Stimulated activated CD4-positive, alpha-beta T cell treated with anti-CD3 and anti-CD28 coated beads, TNF-alpha, amount 100 ng/mL, for 1 hour (primary cell): Measurements from ENCODE around the gene RNF125.

Source experiments
- DNase-seq, 3 donors: peaks; one replicate each; pipeline ENCODE4 v3.0.0-alpha.2; 2020; ENCODE audit warnings: low read depth in 3 of 3, low spot score in 1 of 3

Gene RNF125

GRCh38 chr18:32021756-32022564 is 3.3 kb downstream of the RNF125 start:
- DNase-seq: no peak

DNA sequence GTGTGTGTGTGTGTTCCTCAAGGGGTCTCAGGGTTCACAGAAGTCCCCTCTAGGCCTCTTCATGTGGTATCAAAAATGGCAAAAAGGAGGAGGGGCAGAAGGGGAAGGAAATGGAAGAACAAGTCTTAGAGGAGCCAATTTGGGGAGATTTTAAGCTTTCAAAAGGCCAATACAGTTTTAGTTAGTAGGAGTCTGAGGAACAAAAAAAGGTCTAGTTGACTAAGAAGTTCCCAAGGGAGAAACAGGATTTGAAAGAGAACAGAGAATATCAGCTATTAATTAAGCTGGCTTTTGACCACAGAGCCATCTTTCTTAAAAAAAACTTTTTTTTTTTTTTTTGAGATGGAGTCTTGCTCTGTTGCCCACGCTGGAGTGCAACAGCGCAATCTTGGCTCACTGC is 7.1 kb downstream of the RNF125 start:
- DNase-seq: no peak

- no peak for DNase-seq
Observed at GRCh38 chr18:32026491-32027086, 8.0 kb downstream of the RNF125 start.

DNA sequence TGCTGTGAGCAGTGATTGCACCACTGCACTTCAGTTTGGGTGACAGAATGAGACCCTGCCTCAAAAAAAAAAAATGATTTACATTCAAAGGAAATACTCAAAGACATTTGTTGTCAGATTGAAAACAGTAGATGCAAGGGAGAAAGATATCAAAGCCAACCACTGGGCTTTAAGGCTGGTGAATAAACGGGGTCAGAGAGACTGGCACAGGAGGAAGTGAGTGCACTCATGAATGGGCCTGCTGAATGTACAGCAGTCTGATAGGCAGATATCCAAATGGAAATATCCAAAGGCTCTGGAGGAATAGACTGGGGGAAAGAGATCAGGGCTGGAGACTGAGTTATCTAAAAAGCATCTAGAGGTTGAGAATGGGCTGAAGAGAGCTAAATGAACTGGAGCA is 10.9 kb downstream of the RNF125 start:
- no peak for DNase-seq

DNA sequence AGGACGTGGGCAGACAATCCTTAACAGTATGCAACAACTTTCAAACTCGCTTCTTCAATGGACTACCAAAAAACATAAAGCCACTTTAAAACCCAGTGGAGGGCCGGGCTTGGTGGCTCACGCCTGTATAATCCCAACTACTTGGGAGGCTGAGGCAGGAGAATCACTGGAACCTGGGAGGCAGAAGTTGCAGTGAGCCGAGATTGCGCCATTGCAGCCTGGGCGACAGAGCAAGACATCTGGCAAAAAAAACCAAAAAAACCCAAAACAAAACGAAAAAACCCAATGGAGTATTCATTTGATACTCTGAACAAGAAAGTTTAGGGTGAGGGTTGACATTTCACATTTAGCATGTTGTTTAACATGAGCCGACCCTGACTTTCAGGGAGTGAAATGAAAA is 14.0 kb downstream of the RNF125 start:
- DNase-seq: no peak

- DNase-seq: no peak
Observed at GRCh38 chr18:32036506-32037180, 18.0 kb downstream of the RNF125 start.

DNA sequence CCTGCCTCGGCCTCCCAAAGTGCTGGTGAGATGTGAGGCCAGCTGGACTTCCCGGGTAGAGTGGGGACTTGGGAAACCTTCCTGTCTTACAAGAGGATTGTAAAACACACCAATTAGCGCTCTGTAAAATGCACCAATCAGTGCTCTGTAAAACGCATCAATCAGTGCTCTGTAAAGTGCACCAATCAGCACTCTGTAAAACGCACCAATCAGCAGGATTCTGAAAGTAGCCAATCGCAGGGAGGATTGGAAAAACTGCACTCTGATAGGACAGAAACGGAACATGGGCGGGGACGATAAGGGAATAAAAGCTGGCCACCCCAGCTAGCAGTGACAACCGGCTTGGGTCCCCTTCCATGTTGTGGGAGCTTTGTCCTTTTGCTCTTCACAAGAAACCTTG is 19.0 kb downstream of the RNF125 start:
- DNase-seq: no peak

- DNase-seq: no peak
Observed at GRCh38 chr18:32040936-32041335, 22.3 kb downstream of the RNF125 start.

DNA sequence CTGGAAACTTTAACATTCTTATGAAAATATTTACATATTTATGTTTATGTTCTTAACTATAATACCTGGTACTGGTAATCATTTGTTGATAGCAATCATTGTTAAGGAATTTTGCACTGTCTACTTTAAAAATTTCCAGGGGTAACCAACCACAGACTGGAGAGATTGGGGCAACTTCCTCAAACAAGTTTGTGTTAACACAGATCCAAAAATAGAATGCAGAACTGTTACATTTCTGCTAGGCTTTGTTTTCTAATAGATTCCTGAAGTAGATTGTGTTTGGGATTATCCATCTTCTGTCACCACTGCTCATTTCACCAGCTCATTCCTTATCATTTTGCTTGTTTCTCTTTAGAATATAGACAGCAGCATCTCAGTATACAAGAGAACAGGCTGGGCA is 23.7 kb downstream of the RNF125 start:
- no peak for DNase-seq

GRCh38 chr18:32048507-32049091 is 30.0 kb downstream of the RNF125 start:
- no peak for DNase-seq

DNA sequence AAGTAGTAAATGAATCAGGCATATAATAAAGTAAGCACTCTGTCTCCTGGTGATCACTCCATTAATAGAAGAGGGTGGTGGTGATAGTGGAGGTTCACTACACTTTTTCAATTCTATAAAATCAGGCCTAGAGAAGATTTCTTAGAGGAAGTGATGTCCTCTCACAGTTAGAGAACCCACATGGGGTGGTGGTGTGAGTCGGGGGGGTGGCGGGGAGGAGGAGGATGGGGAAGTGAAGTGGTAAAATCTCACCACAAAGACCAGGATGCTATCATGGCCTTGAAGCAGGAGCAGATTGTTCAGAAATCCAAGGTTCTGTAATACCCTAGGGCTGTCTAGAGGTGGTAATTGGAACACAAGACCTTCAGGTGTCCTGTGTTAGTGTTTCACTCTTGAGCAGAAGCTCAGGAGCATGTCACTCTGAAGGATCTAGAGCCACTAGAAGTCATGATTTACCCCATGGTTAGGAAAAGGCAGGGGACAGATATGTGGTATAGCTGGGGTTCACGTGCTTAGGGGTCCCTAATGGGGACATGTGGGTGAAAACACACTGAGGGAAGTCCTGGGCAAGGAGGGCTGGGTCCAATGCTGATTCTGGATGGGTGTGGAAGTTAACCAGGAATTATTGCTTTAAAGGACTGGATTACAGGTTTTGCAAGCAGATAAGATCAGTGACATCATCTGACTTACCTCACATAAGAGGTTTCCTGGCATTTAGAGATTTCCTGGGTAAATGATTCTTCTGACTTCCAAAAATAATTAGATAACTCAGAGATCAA is 31.0 kb downstream of the RNF125 start:
- DNase-seq: no peak

DNA sequence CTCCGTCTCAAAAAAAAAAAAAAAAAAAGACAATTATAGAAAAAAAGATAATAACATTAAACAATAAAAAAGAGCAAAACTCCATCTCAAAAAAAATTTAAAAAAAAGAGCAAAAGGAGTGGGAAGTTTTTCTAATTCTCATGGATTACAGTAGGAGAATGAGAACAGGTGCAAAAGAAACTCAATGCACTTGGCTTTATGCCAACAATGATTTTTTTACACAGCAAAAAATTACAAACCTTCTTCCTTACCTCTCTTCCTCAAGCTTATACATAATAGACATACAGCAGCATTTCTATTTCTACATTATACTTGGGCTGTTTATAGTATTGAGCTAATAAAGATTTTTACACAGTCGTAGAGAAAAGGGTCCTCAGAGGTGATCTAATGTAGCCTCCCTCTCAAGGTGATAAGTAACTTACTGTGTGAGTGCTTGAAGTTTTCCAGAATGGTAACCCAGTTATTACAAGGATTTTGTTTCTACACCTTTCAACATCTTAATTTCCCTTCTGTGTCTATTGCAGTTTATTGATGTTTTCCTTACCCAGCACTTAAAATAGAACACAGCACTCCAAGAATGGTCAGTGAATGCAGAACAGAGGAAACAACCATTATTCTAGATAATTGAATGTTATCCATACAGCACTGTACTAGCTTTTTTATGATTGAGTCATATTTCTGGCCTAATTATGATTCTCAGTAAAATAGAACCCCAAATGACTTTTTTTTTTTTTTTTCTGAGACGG is 38.2 kb downstream of the RNF125 start:
- no peak for DNase-seq

GRCh38 chr18:32057624-32058165 is 39.1 kb downstream of the RNF125 start:
- no peak for DNase-seq

- no peak for DNase-seq
Observed at GRCh38 chr18:32060026-32060425, 41.4 kb downstream of the RNF125 start.

- no peak for DNase-seq
Observed at GRCh38 chr18:32067375-32068167, 48.9 kb downstream of the RNF125 start.

DNA sequence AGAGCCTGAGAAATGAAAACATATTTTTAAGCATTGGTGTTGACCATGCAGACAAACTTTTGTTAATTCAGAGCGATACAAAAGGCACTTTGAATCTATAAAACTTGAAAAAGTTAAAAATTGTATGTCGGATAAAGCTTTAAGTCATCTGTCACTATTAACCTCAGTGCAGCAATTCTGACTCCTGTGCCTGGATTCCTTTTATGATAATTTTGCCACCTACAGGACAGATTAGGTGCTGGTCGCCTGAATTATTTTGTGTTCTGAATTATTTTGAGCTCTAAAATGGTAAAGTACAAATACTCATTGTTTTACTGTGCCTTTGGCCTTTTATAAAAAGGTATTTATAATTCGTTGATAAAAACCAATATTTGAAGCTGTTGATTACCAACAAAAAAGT is 53.7 kb downstream of the RNF125 start:
- no peak for DNase-seq

DNA sequence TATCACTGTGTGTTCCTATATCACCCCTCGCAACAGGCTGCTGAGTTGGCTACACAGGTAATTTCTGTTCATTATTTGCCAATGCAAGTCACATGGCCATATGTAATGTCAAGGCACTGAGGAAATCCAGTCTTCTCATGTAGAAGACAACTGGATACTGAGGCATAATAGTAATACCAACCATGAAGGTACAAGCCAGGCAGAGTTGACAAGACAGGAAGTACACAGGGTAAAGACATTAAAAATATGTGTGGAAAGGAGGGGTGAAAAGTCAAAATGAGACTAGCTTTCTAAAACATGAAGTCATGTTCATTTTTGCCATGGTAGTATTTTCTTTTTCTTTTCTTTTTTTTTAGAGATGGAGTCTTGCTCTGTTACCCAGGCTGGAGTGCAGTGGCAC is 55.6 kb downstream of the RNF125 start:
- no peak for DNase-seq

GRCh38 chr18:32078845-32079244 is 60.2 kb downstream of the RNF125 start:
- no peak for DNase-seq

DNA sequence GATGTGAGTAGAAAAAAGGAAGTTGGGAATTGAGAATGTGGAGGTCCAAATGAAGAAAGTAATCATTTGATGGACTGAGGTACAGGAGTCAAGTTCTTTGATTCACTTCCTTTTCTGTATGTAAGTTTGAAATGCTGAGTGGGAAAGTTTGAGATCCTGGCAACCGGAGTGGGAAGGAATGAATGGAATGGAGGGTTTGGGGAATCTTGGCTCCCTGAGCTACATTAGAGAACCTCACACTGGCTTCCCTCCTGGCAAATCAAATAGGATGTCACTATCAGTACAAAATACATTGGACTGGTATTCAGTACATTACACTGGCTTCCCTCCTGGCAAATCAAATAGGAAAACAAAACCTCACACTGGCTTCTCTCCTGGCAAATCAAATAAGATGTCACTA is 63.3 kb downstream of the RNF125 start:
- DNase-seq: no peak
